NB4 (cell line): ENCODE measurements around the gene RDM1.

Source experiments
- POLR2A ChIP-seq: IDR thresholded peaks from 2 replicates; pipeline ENCODE4 v1.6.1; 2011; ENCODE audit warnings: mild to moderate bottlenecking; ENCODE audit not compliant: insufficient read length; ENCODE audit errors: extremely low read depth
- TF ChIP-seq, protein P1 (sequence below): IDR thresholded peaks from one replicate; pipeline ENCODE4 v1.5.1; 2012; ENCODE audit warnings: low read depth, low read length
- TF ChIP-seq, protein P2 (sequence below): IDR thresholded peaks from 2 replicates; pipeline ENCODE4 v1.6.1; 2011; ENCODE audit warnings: low read depth, low read length

GRCh38 chr17:35936063-35936462 is 5.5 kb upstream of the RDM1 start:
- TF ChIP-seq, protein P1, sequence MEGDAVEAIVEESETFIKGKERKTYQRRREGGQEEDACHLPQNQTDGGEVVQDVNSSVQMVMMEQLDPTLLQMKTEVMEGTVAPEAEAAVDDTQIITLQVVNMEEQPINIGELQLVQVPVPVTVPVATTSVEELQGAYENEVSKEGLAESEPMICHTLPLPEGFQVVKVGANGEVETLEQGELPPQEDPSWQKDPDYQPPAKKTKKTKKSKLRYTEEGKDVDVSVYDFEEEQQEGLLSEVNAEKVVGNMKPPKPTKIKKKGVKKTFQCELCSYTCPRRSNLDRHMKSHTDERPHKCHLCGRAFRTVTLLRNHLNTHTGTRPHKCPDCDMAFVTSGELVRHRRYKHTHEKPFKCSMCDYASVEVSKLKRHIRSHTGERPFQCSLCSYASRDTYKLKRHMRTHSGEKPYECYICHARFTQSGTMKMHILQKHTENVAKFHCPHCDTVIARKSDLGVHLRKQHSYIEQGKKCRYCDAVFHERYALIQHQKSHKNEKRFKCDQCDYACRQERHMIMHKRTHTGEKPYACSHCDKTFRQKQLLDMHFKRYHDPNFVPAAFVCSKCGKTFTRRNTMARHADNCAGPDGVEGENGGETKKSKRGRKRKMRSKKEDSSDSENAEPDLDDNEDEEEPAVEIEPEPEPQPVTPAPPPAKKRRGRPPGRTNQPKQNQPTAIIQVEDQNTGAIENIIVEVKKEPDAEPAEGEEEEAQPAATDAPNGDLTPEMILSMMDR = no peak
- TF ChIP-seq, protein P2, sequence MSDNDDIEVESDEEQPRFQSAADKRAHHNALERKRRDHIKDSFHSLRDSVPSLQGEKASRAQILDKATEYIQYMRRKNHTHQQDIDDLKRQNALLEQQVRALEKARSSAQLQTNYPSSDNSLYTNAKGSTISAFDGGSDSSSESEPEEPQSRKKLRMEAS = no peak
- TF ChIP-seq POLR2A = no peak
